Measurements from ENCODE around the gene CLIP1.

DNA sequence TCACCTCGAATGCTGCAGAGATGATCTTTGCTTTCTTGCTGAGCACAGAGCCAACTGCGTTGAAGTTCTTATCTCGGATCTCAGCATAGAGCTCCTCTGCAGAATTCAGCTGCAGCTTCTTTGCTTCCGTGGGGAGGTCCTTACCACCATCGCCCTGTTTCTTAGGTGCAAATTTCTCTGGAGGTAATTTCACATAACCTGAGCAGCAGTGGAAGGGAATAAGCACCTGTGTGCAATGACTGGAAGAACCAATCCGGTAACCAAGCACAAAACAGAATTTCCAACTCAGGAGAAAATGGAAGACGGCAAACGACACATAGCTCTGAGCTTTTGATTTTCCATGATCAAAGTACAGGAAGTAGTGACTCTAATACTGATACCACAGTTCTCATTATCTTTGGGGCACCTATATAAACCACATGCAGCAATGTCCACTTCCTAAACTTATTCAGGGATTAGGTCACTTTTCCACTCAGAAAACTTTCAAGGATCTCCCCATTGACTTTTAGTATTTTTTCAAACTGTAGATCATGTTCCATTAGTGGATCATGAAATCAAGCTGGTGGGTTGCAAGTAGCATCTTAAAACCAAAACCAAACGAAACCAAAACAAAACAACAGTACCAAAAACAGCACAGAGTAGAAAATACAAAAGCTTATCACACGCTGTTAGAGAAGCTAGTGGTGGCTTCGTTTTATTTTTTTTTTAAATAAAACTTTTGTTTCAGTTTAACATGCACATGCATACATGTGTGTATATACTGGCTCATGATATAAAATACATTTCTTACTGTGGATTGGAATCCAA, 177.7 kb downstream of the CLIP1 start:
- no peak for TF ChIP-seq POLR2A (IDR thresholded peaks at IDR 0.05)
- TF ChIP-seq, protein P1, sequence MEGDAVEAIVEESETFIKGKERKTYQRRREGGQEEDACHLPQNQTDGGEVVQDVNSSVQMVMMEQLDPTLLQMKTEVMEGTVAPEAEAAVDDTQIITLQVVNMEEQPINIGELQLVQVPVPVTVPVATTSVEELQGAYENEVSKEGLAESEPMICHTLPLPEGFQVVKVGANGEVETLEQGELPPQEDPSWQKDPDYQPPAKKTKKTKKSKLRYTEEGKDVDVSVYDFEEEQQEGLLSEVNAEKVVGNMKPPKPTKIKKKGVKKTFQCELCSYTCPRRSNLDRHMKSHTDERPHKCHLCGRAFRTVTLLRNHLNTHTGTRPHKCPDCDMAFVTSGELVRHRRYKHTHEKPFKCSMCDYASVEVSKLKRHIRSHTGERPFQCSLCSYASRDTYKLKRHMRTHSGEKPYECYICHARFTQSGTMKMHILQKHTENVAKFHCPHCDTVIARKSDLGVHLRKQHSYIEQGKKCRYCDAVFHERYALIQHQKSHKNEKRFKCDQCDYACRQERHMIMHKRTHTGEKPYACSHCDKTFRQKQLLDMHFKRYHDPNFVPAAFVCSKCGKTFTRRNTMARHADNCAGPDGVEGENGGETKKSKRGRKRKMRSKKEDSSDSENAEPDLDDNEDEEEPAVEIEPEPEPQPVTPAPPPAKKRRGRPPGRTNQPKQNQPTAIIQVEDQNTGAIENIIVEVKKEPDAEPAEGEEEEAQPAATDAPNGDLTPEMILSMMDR (IDR thresholded peaks at IDR 0.05), result no peak

All from uterus (tissue), 2 donors.